Astrocyte of the spinal cord (primary cell): ENCODE results near the gene CDH24.

Experiments
- DNase-seq: peaks from one replicate; pipeline ENCODE4 v3.0.0; 2011; ENCODE audit warnings: low read depth, low spot score
- H3K4me3 ChIP-seq: 2 replicates; pipeline ENCODE4 v1.5.1; 2011; ENCODE audit warnings: low read depth, mild to moderate bottlenecking, low read length, moderate library complexity
- CTCF ChIP-seq: IDR thresholded peaks from 2 replicates; pipeline ENCODE4 v1.5.1; 2012; ENCODE audit warnings: low read depth, mild to moderate bottlenecking, low read length, inconsistent platforms
- in situ Hi-C: cut with HindIII; loops from 2 replicates; pipeline ENCODE4 v1.10.0; 2017; ENCODE audit warnings: low sequenced_read_pairs

Gene CDH24

GRCh38 chr14:23002592-23002991 is 54.7 kb downstream of the CDH24 start:
- TF ChIP-seq CTCF: no peak
- DNase-seq: no peak
- in situ Hi-C loops: no loop called here
- H3K4me3 ChIP-seq: no peak overlapping the region

DNA sequence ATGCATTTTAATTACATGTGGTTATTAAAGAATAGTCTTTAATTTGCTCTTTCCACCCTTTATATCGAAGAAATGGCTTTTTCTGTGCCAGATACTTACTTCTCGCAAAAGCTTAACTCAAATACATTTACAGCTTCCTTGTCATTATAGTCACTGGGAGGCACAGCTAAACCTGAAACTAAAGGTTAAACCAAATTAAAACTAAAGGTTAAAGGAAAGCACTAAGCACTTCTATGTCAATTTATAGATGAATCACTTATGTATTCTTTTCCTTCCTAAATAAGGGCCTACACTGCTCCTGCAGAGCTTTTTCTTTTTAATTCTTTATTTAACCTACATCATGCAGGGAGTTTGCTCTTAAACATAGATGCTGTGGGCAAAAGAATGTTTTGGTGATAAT is 56.5 kb downstream of the CDH24 start:
- TF ChIP-seq CTCF: no peak
- no peak overlapping the region for H3K4me3 ChIP-seq
- no peak for DNase-seq
- in situ Hi-C loops: no loop called here

DNA sequence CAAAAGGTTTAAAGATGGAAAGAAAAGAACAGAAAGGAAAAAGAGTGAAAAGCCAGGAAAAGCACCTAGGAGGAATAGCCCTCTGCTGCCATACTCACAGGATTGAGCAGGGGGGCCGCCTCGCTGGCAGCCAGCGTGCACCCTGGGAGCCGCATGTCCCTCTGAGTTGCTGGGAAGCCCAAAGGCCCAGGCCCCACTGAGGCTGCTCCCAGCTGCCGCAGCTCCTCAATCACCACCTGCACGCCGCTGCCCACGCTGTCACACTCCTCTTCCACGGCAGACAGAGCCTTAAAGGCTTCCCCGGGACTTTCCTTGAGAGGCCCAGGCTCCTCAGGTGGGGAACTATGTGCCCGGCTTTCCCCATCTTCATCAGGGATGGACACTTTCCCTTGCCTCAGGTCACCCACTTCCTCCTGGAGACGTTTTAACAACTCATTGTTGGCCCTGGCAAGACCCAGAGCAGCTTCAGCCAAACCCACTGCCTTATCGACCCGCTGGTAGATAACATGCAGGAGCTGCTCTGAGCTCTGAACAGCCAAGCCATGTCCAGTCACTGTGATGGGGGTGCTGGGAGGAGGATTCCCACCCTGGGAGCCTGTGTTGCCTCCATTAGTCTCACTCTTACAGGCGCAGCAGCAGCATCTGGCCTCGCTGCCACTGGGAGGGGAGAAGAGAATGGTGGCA is 58.8 kb downstream of the CDH24 start:
- in situ Hi-C loops: no loop called here
- DNase-seq: no peak
- H3K4me3 ChIP-seq: no peak overlapping the region
- no peak for TF ChIP-seq CTCF

- TF ChIP-seq CTCF: no peak
- DNase-seq: no peak
- H3K4me3 ChIP-seq: no peak overlapping the region
- in situ Hi-C loops: no loop called here
These were observed 59.5 kb downstream of the CDH24 start for GRCh38 chr14:22997676-22998323.
